Central memory CD4-positive, alpha-beta T cell (primary cell): ENCODE data around the gene DMPK.

Experiments used
- DNase-seq: peaks from one replicate; pipeline ENCODE4 v3.0.0; 2022

The DMPK gene

GRCh38 chr19:45785097-45785496 is 2.8 kb upstream of the DMPK start:
- no peak for DNase-seq

- no peak for DNase-seq
These were observed 1.8 kb upstream of the DMPK start for GRCh38 chr19:45784096-45784495.

- no peak for DNase-seq
These were observed 813 bp upstream of the DMPK start for GRCh38 chr19:45782820-45783785.

GRCh38 chr19:45781214-45782161 is 802 bp downstream of the DMPK start:
- no peak for DNase-seq

GRCh38 chr19:45780448-45781213 is 1.7 kb downstream of the DMPK start:
- no peak for DNase-seq

GRCh38 chr19:45780146-45780447 is 2.2 kb downstream of the DMPK start:
- DNase-seq = no peak

GRCh38 chr19:45779231-45780145 is 2.8 kb downstream of the DMPK start:
- peak; percentile 57 for DNase-seq

- DNase-seq = no peak
These were observed 4.2 kb downstream of the DMPK start for GRCh38 chr19:45778010-45778661.

- DNase-seq = no peak
These were observed 4.8 kb downstream of the DMPK start for GRCh38 chr19:45777395-45777961.

- no peak for DNase-seq
These were observed 7.5 kb downstream of the DMPK start for GRCh38 chr19:45774765-45775164.

- no peak for DNase-seq
These were observed 8.9 kb downstream of the DMPK start for GRCh38 chr19:45773384-45773783.

- no peak for DNase-seq
These were observed 9.4 kb downstream of the DMPK start for GRCh38 chr19:45772912-45773311.

GRCh38 chr19:45772130-45772840 is 10.0 kb downstream of the DMPK start:
- DNase-seq = no peak

- DNase-seq = no peak
These were observed 10.9 kb downstream of the DMPK start for GRCh38 chr19:45771311-45771933.

GRCh38 chr19:45770192-45771101 is 11.8 kb downstream of the DMPK start:
- DNase-seq = peak; percentile 86

- peak; percentile 71 for DNase-seq
These were observed 12.5 kb downstream of the DMPK start for GRCh38 chr19:45769821-45770191.

- DNase-seq = peak; percentile 89
These were observed 13.1 kb downstream of the DMPK start, which contains the start of gene SIX5 for GRCh38 chr19:45768984-45769782. Gene SIX5, minus strand, starts transcription at chr19:45769252. Its CDS starts 408 bp downstream, at chr19:45768844.

GRCh38 chr19:45768655-45768983 is 13.7 kb downstream of the DMPK start:
- peak; percentile 27 for DNase-seq
